WTC11 (cell line): ENCODE data around the gene WDR91. TPM values are rescaled to one million over a fixed set of nuclear protein-coding genes. Genes with fewer than 3 reads are reported as not detected.

ENCODE experiments used
- ATAC-seq: fragments of 200-7000 bp; cut with Tn5 transposase; 2 replicates; pipeline ENCODE4 v1.10.0; 2021; ENCODE audit warnings: mild to moderate bottlenecking, moderate library complexity
- CTCF ChIA-PET: fragments of 300-600 bp; sonication (Branson Sonifier 250); formaldehyde crosslinking; loops from one replicate; lab custom pipeline; 2021; ENCODE audit warnings: antibody characterized with exemption; lab: Charles Lee
- POLR2A ChIA-PET: fragments of 350-600 bp; sonication (Branson Sonifier 250); formaldehyde crosslinking; loops from one replicate; lab custom pipeline; 2021; ENCODE audit warnings: antibody characterized with exemption; lab: Charles Lee
- DNase-seq: peaks from one replicate; pipeline ENCODE4 v3.0.0; 2021; ENCODE audit warnings: low spot score
- H3K27ac Mint-ChIP-seq: 2 replicates; pipeline ENCODE4 v1.8.0; 2021; ENCODE audit warnings: mixed read lengths
- H3K27me3 Mint-ChIP-seq: 2 replicates; pipeline ENCODE4 v1.8.0; 2021; ENCODE audit warnings: low read depth, mild to moderate bottlenecking, moderate library complexity, mixed read lengths
- H3K36me3 Mint-ChIP-seq: 2 replicates; pipeline ENCODE4 v1.8.0; 2021; ENCODE audit warnings: mixed read lengths
- H3K4me1 Mint-ChIP-seq: 2 replicates; pipeline ENCODE4 v1.8.0; 2022; ENCODE audit warnings: mixed read lengths
- H3K4me3 Mint-ChIP-seq: 2 replicates; pipeline ENCODE4 v1.8.0; 2021; ENCODE audit warnings: mild to moderate bottlenecking, moderate library complexity, mixed read lengths
- H3K9me3 Mint-ChIP-seq: 2 replicates; pipeline ENCODE4 v1.8.0; 2021; ENCODE audit warnings: mixed read lengths
- ESRRA ChIP-seq: sonication (generic); formaldehyde crosslinking; IDR thresholded peaks from 2 replicates; pipeline ENCODE4 v1.8.1; 2022; ENCODE audit warnings: mild to moderate bottlenecking, missing genetic modification reagents, borderline replicate concordance
- NR2C2 ChIP-seq: sonication (generic); formaldehyde crosslinking; IDR thresholded peaks from 2 replicates; pipeline ENCODE4 v1.8.0; 2022; ENCODE audit warnings: mild to moderate bottlenecking, missing genetic modification reagents
- OVOL2 ChIP-seq: fragments of 250-450 bp; sonication (Bioruptor Pico); IDR thresholded peaks from 2 replicates; pipeline ENCODE4 v1.9.0; 2021; ENCODE audit warnings: mild to moderate bottlenecking, borderline replicate concordance
- total RNA-seq: library from RNA; stranded (reverse); gene quantifications from 3 replicates; pipeline ENCODE4 v1.2.3, GENCODE V29; 2021
- TF ChIP-seq, protein P1 (sequence below): sonication (generic); formaldehyde crosslinking; IDR thresholded peaks from 2 replicates; pipeline ENCODE4 v1.8.0; 2023; ENCODE audit warnings: missing genetic modification reagents, mild to moderate bottlenecking, borderline replicate concordance
- TF ChIP-seq, protein P2 (sequence below): sonication (generic); formaldehyde crosslinking; IDR thresholded peaks from 2 replicates; pipeline ENCODE4 v1.8.1; 2023; ENCODE audit warnings: mild to moderate bottlenecking, missing genetic modification reagents, borderline replicate concordance
- TF ChIP-seq, protein P3 (sequence below): sonication (generic); formaldehyde crosslinking; IDR thresholded peaks from 2 replicates; pipeline ENCODE4 v1.8.1; 2023; ENCODE audit warnings: mild to moderate bottlenecking, missing genetic modification reagents
- TF ChIP-seq, protein P4 (sequence below): sonication (generic); formaldehyde crosslinking; IDR thresholded peaks from 2 replicates; pipeline ENCODE4 v1.8.1; 2023; ENCODE audit warnings: mild to moderate bottlenecking, missing genetic modification reagents
- TF ChIP-seq, protein P5 (sequence below): fragments of 250-450 bp; sonication (Bioruptor Pico); conservative IDR thresholded peaks from 2 replicates; pipeline ENCODE4 v1.9.0; 2021; ENCODE audit warnings: mild to moderate bottlenecking
- TF ChIP-seq, protein P6 (sequence below): sonication (generic); formaldehyde crosslinking; IDR thresholded peaks from 2 replicates; pipeline ENCODE4 v1.8.1; 2023; ENCODE audit warnings: mild to moderate bottlenecking, missing genetic modification reagents, moderate library complexity
- TF ChIP-seq, protein P7 (sequence below): sonication (generic); formaldehyde crosslinking; conservative IDR thresholded peaks from 2 replicates; pipeline ENCODE4 v1.8.1; 2023; ENCODE audit warnings: mild to moderate bottlenecking, low read depth, missing genetic modification reagents, moderate library complexity
- TF ChIP-seq, protein P8 (sequence below): sonication (generic); formaldehyde crosslinking; IDR thresholded peaks from 2 replicates; pipeline ENCODE4 v1.8.1; 2022; ENCODE audit warnings: low read depth, mild to moderate bottlenecking, moderate library complexity, missing genetic modification reagents, borderline replicate concordance
- TF ChIP-seq, protein P9 (sequence below): sonication (generic); formaldehyde crosslinking; IDR thresholded peaks from 2 replicates; pipeline ENCODE4 v1.8.1; 2022; ENCODE audit warnings: low read depth, missing genetic modification reagents, borderline replicate concordance

WDR91 gene
- total RNA-seq, 1 experiment from 2014 or later, result 12.0 TPM

DNA sequence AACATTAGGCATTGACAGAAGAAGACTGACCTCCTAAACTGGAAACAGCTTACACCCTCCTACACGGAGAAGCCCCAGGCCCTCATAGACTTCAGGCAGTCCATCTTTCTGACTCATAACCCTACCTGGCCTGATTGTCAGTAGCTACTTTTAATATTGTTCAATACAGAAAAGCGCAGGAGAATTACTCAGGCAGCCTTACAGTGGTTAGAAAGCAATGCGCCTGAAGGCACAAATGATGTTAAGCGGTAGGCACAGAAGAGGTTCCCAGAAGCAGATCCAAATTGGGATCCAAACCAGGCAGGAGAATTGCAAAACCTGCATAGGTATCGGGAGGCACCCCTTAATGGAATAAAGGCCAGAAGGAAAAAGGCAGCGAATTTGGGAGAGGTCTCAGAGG lies 35.4 kb downstream of the WDR91 start (continued):
- TF ChIP-seq, protein P1, sequence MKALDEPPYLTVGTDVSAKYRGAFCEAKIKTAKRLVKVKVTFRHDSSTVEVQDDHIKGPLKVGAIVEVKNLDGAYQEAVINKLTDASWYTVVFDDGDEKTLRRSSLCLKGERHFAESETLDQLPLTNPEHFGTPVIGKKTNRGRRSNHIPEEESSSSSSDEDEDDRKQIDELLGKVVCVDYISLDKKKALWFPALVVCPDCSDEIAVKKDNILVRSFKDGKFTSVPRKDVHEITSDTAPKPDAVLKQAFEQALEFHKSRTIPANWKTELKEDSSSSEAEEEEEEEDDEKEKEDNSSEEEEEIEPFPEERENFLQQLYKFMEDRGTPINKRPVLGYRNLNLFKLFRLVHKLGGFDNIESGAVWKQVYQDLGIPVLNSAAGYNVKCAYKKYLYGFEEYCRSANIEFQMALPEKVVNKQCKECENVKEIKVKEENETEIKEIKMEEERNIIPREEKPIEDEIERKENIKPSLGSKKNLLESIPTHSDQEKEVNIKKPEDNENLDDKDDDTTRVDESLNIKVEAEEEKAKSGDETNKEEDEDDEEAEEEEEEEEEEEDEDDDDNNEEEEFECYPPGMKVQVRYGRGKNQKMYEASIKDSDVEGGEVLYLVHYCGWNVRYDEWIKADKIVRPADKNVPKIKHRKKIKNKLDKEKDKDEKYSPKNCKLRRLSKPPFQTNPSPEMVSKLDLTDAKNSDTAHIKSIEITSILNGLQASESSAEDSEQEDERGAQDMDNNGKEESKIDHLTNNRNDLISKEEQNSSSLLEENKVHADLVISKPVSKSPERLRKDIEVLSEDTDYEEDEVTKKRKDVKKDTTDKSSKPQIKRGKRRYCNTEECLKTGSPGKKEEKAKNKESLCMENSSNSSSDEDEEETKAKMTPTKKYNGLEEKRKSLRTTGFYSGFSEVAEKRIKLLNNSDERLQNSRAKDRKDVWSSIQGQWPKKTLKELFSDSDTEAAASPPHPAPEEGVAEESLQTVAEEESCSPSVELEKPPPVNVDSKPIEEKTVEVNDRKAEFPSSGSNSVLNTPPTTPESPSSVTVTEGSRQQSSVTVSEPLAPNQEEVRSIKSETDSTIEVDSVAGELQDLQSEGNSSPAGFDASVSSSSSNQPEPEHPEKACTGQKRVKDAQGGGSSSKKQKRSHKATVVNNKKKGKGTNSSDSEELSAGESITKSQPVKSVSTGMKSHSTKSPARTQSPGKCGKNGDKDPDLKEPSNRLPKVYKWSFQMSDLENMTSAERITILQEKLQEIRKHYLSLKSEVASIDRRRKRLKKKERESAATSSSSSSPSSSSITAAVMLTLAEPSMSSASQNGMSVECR (CRISPR knock-in tag), result no peak
- TF ChIP-seq, protein P2, sequence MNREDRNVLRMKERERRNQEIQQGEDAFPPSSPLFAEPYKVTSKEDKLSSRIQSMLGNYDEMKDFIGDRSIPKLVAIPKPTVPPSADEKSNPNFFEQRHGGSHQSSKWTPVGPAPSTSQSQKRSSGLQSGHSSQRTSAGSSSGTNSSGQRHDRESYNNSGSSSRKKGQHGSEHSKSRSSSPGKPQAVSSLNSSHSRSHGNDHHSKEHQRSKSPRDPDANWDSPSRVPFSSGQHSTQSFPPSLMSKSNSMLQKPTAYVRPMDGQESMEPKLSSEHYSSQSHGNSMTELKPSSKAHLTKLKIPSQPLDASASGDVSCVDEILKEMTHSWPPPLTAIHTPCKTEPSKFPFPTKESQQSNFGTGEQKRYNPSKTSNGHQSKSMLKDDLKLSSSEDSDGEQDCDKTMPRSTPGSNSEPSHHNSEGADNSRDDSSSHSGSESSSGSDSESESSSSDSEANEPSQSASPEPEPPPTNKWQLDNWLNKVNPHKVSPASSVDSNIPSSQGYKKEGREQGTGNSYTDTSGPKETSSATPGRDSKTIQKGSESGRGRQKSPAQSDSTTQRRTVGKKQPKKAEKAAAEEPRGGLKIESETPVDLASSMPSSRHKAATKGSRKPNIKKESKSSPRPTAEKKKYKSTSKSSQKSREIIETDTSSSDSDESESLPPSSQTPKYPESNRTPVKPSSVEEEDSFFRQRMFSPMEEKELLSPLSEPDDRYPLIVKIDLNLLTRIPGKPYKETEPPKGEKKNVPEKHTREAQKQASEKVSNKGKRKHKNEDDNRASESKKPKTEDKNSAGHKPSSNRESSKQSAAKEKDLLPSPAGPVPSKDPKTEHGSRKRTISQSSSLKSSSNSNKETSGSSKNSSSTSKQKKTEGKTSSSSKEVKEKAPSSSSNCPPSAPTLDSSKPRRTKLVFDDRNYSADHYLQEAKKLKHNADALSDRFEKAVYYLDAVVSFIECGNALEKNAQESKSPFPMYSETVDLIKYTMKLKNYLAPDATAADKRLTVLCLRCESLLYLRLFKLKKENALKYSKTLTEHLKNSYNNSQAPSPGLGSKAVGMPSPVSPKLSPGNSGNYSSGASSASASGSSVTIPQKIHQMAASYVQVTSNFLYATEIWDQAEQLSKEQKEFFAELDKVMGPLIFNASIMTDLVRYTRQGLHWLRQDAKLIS (CRISPR knock-in tag), result no peak
- TF ChIP-seq, protein P3, sequence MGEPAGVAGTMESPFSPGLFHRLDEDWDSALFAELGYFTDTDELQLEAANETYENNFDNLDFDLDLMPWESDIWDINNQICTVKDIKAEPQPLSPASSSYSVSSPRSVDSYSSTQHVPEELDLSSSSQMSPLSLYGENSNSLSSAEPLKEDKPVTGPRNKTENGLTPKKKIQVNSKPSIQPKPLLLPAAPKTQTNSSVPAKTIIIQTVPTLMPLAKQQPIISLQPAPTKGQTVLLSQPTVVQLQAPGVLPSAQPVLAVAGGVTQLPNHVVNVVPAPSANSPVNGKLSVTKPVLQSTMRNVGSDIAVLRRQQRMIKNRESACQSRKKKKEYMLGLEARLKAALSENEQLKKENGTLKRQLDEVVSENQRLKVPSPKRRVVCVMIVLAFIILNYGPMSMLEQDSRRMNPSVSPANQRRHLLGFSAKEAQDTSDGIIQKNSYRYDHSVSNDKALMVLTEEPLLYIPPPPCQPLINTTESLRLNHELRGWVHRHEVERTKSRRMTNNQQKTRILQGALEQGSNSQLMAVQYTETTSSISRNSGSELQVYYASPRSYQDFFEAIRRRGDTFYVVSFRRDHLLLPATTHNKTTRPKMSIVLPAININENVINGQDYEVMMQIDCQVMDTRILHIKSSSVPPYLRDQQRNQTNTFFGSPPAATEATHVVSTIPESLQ (CRISPR knock-in tag), result no peak
- TF ChIP-seq, protein P4, sequence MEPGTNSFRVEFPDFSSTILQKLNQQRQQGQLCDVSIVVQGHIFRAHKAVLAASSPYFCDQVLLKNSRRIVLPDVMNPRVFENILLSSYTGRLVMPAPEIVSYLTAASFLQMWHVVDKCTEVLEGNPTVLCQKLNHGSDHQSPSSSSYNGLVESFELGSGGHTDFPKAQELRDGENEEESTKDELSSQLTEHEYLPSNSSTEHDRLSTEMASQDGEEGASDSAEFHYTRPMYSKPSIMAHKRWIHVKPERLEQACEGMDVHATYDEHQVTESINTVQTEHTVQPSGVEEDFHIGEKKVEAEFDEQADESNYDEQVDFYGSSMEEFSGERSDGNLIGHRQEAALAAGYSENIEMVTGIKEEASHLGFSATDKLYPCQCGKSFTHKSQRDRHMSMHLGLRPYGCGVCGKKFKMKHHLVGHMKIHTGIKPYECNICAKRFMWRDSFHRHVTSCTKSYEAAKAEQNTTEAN (CRISPR knock-in tag), result no peak
- TF ChIP-seq, protein P5, sequence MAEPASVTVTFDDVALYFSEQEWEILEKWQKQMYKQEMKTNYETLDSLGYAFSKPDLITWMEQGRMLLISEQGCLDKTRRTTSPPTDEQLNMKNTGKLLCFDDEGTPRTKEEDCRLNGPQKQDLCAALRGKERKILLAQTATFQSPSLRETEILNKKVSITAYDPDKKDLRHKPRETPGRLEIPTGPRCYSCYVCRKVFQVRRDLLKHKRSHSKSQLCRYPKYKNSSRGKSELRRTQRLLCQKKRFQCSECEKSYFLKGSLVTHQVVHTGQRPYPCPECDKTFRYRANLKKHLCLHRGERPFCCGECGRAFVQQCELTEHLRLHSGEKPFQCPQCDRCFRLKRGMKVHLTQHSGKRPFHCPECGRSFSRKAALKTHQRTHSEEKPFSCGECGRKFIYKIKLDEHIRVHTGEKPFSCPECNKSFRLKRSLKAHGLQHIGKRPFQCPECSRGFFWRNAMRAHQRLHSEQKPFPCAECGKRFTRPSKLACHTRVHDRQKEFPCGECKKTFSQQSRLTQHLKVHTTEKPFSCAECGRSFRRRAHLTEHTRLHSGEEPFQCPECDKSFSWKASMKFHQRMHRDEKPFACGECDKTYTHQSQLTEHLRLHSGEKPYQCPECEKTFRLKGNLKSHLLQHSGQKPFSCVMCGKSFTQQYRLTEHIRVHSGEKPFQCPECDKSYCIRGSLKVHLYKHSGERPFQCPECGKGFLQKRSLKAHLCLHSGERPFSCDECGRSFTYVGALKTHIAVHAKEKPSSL (CRISPR knock-in tag), result no peak

DNA sequence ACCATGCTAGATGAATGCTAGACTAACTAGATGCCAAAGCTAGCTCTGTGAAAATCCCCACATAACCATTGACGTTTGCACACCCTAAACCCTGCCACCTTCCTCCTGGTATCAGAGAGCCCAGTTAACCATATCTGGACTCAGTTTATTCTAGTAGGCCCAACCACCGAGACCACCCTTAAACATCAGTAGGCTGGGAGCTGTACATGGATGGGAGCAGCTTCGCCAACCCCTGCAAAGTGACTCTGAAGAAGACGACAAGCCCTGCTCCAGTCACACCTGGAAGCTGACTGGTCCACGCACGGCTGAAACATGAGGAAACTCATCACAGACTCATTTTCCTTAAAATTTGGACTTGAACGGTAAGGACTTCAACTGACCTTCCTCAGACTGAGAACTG lies 36.4 kb downstream of the WDR91 start:
- Mint-ChIP-seq H3K36me3 (peaks cover 8% of the 10 kb centered on the region; the same call in 1 of the 2 replicates), H3K9me3 (peaks cover 14% of the 10 kb centered on the region), H3K27me3 (no peaks in the 10 kb centered on the region), H3K4me3 (no peak overlapping the region), H3K27ac (no peak overlapping the region), H3K4me1 (peaks cover 33% of the 10 kb centered on the region)
- ATAC-seq (no peak), DNase-seq (no peak)
- ChIA-PET CTCF (interaction anchor here (1.2 kb wide), 1 partner anchor 10 kb away, joined by 3 read pairs; no protein-coding TSS in a partner anchor), POLR2A (no interaction called here)
- TF ChIP-seq NR2C2 (CRISPR knock-in tag), result no peak
- TF ChIP-seq, protein P6, sequence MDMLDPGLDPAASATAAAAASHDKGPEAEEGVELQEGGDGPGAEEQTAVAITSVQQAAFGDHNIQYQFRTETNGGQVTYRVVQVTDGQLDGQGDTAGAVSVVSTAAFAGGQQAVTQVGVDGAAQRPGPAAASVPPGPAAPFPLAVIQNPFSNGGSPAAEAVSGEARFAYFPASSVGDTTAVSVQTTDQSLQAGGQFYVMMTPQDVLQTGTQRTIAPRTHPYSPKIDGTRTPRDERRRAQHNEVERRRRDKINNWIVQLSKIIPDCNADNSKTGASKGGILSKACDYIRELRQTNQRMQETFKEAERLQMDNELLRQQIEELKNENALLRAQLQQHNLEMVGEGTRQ (CRISPR knock-in tag), result no peak
- TF ChIP-seq OVOL2 (CRISPR knock-in tag), result no peak
- no peak for TF ChIP-seq ESRRA (CRISPR knock-in tag)
- TF ChIP-seq, protein P7, sequence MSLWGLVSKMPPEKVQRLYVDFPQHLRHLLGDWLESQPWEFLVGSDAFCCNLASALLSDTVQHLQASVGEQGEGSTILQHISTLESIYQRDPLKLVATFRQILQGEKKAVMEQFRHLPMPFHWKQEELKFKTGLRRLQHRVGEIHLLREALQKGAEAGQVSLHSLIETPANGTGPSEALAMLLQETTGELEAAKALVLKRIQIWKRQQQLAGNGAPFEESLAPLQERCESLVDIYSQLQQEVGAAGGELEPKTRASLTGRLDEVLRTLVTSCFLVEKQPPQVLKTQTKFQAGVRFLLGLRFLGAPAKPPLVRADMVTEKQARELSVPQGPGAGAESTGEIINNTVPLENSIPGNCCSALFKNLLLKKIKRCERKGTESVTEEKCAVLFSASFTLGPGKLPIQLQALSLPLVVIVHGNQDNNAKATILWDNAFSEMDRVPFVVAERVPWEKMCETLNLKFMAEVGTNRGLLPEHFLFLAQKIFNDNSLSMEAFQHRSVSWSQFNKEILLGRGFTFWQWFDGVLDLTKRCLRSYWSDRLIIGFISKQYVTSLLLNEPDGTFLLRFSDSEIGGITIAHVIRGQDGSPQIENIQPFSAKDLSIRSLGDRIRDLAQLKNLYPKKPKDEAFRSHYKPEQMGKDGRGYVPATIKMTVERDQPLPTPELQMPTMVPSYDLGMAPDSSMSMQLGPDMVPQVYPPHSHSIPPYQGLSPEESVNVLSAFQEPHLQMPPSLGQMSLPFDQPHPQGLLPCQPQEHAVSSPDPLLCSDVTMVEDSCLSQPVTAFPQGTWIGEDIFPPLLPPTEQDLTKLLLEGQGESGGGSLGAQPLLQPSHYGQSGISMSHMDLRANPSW (CRISPR knock-in tag), result no peak
- TF ChIP-seq, protein P8, sequence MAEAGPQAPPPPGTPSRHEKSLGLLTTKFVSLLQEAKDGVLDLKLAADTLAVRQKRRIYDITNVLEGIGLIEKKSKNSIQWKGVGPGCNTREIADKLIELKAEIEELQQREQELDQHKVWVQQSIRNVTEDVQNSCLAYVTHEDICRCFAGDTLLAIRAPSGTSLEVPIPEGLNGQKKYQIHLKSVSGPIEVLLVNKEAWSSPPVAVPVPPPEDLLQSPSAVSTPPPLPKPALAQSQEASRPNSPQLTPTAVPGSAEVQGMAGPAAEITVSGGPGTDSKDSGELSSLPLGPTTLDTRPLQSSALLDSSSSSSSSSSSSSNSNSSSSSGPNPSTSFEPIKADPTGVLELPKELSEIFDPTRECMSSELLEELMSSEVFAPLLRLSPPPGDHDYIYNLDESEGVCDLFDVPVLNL, result no peak
- TF ChIP-seq, protein P9, sequence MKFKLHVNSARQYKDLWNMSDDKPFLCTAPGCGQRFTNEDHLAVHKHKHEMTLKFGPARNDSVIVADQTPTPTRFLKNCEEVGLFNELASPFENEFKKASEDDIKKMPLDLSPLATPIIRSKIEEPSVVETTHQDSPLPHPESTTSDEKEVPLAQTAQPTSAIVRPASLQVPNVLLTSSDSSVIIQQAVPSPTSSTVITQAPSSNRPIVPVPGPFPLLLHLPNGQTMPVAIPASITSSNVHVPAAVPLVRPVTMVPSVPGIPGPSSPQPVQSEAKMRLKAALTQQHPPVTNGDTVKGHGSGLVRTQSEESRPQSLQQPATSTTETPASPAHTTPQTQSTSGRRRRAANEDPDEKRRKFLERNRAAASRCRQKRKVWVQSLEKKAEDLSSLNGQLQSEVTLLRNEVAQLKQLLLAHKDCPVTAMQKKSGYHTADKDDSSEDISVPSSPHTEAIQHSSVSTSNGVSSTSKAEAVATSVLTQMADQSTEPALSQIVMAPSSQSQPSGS (CRISPR knock-in tag), result no peak
